NT2/D1 (cell line): Measurements from ENCODE around the gene CTPS2.
A peak's percentile ranks its signal among the peaks of the same experiment; 100 is the strongest.
"Not testable (repeated sequence)": the region's sequence is repeated elsewhere in the genome, so short reads cannot be mapped to it uniquely, and the experiment has no call there.

Experiments
- DNase-seq: peaks from one replicate; pipeline ENCODE4 v3.0.0-alpha.2; 2011; ENCODE audit warnings: low read depth, low spot score
- H3K27me3 ChIP-seq: 2 replicates; pipeline ENCODE4 v1.6.0; 2011; ENCODE audit warnings: mild to moderate bottlenecking; ENCODE audit not compliant: insufficient read length, insufficient read depth
- H3K36me3 ChIP-seq: 2 replicates; pipeline ENCODE4 v1.6.1; 2011; ENCODE audit warnings: mild to moderate bottlenecking, low read length, mixed read lengths; ENCODE audit not compliant: insufficient read depth, insufficient read length
- H3K4me1 ChIP-seq: 2 replicates; pipeline ENCODE4 v1.5.1; 2011; ENCODE audit not compliant: insufficient read depth, insufficient read length
- H3K4me3 ChIP-seq: 2 replicates; pipeline ENCODE4 v1.5.1; 2011; ENCODE audit warnings: low read depth; ENCODE audit not compliant: insufficient read length
- H3K9ac ChIP-seq: 2 replicates; pipeline ENCODE4 v1.6.0; 2011; ENCODE audit warnings: low read depth; ENCODE audit not compliant: insufficient read length
- H3K9me3 ChIP-seq: 2 replicates; pipeline ENCODE4 v1.5.1; 2011; ENCODE audit warnings: mild to moderate bottlenecking, low read length; ENCODE audit not compliant: insufficient read depth
- SUZ12 ChIP-seq: IDR thresholded peaks from 2 replicates; pipeline ENCODE4 v1.6.1; 2011; ENCODE audit not compliant: insufficient read length, insufficient read depth; ENCODE audit errors: extremely low read depth
- YY1 ChIP-seq: IDR thresholded peaks from 2 replicates; pipeline ENCODE4 v1.6.1; 2011; ENCODE audit not compliant: insufficient read length, insufficient read depth
- ZNF274 ChIP-seq: IDR thresholded peaks from 2 replicates; pipeline ENCODE4 v1.6.1; 2011; ENCODE audit warnings: mild to moderate bottlenecking, low read depth, low read length

CTPS2 gene

GRCh38 chrX:16587836-16588235 is 124.6 kb downstream of the CTPS2 start:
- Histone ChIP-seq H3K4me1 (peaks cover 6% of the 10 kb centered on the region), H3K36me3 (peaks cover 8% of the 10 kb centered on the region), H3K9me3 (peaks cover under 1% of the 10 kb centered on the region; the same call in 1 of the 2 replicates), H3K27me3 (no peaks in the 10 kb centered on the region), H3K4me3 (no peak overlapping the region), H3K9ac (no peak overlapping the region)
- TF ChIP-seq SUZ12: no peak
- TF ChIP-seq ZNF274: no peak
- no peak for TF ChIP-seq YY1
- no peak for DNase-seq

DNA sequence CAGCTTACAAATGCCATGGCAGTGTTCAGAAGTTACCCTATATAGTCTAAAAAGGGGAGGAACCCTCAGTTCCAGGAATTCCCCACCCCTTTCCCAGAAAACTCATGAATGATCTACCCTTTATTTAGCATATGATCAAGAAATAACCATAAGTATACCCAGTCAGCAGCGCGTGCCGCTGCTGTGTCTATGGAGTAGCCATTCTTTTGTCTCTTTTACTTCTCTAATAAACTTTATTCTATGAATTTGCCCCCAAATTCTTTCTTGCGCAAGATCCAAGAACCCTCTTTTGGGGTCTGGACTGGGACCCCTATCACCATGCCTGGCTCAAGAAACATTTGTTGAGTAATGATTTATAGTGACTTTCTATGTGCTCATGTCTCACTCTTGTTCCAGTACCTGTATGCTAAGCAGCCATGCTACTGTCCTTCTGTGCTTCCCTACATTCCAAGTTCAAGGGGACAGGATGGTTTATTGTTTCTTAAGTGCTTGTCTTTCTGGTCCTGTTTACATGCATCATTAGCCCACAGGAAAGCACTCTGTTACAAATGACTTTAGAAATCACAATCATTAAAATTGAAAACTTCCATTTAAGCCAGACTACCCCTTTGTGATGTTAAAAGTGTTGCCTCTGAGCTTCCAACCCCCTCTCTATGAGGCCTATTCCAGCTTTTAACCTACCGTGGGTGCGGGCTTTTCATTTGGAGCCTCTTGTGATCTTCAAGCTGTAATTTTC is 125.9 kb downstream of the CTPS2 start:
- H3K27me3 ChIP-seq: no peaks in the 10 kb centered on the region
- peaks cover 6% of the 10 kb centered on the region for H3K4me1 ChIP-seq
- H3K9me3 ChIP-seq: peaks cover 14% of the 10 kb centered on the region
- no peak overlapping the region for H3K4me3 ChIP-seq
- no peak for TF ChIP-seq YY1
- no peak for TF ChIP-seq ZNF274
- TF ChIP-seq SUZ12: no peak
- peak; percentile 68 for DNase-seq
- no peak overlapping the region for H3K9ac ChIP-seq
- peaks cover 2% of the 10 kb centered on the region for H3K36me3 ChIP-seq

GRCh38 chrX:16585486-16586376 is 126.7 kb downstream of the CTPS2 start:
- Histone ChIP-seq H3K36me3 (peaks cover 2% of the 10 kb centered on the region), H3K4me1 (peaks cover 6% of the 10 kb centered on the region), H3K9me3 (peaks cover 21% of the 10 kb centered on the region), H3K27me3 (no peaks in the 10 kb centered on the region), H3K4me3 (no peak overlapping the region), H3K9ac (no peak overlapping the region)
- DNase-seq: no peak
- TF ChIP-seq YY1 (no peak), SUZ12 (no peak), ZNF274 (no peak)

DNA sequence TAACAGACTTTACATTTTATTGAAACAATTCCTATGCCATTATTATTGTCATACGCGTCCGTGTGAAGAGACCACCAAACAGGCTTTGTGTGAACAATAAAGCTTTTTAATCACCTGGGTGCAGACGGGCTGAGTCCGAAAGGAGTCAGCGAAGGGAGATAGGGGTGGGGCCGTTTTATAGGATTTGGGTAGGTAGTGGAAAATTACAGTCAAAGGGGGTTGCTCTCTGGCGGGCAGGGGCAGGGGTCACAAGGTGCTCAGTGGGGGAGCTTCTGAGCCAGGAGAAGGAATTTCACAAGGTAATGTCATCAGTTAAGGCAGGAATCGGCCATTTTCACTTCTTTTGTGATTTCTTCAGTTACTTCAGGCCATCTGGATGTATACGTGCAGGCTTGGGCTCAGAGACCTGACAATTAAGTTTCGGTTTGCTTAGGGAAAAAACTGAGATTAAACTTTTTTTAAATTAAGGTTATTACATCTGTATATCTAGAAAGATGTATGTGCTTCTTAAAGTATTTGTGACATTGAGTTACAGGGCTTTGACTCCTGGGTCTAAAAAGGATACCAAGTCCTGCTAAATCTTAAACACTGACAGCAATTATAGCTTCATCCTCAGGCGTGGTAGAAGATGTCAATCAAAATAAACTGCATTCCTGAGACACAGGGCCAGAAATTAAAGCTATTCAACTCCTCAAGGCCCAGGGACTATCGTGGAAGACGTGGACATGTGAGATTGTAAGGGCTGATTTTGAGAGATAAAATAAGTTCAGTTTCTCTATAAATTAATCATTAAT is 132.3 kb downstream of the CTPS2 start:
- H3K27me3 ChIP-seq, H3K9ac ChIP-seq, DNase-seq, H3K36me3 ChIP-seq, H3K4me3 ChIP-seq, H3K4me1 ChIP-seq: not testable (repeated sequence)
- peaks cover 24% of the 10 kb centered on the region for H3K9me3 ChIP-seq

GRCh38 chrX:16579517-16579916 is 133.0 kb downstream of the CTPS2 start:
- TF ChIP-seq YY1 (no peak), ZNF274 (no peak), SUZ12 (no peak)
- no peaks in the 10 kb centered on the region for H3K36me3 ChIP-seq
- DNase-seq: no peak
- H3K4me3 ChIP-seq: no peak overlapping the region
- peaks cover 30% of the 10 kb centered on the region for H3K9me3 ChIP-seq
- H3K9ac ChIP-seq: no peak overlapping the region
- H3K27me3 ChIP-seq: no peaks in the 10 kb centered on the region
- H3K4me1 ChIP-seq: no peaks in the 10 kb centered on the region

GRCh38 chrX:16578218-16578617 is 134.3 kb downstream of the CTPS2 start:
- Histone ChIP-seq H3K4me3 (no peak overlapping the region), H3K36me3 (no peaks in the 10 kb centered on the region), H3K27me3 (no peaks in the 10 kb centered on the region), H3K9me3 (peaks cover 30% of the 10 kb centered on the region), H3K4me1 (no peaks in the 10 kb centered on the region), H3K9ac (no peak overlapping the region)
- DNase-seq: no peak
- TF ChIP-seq SUZ12 (no peak), YY1 (no peak), ZNF274 (no peak)

DNA sequence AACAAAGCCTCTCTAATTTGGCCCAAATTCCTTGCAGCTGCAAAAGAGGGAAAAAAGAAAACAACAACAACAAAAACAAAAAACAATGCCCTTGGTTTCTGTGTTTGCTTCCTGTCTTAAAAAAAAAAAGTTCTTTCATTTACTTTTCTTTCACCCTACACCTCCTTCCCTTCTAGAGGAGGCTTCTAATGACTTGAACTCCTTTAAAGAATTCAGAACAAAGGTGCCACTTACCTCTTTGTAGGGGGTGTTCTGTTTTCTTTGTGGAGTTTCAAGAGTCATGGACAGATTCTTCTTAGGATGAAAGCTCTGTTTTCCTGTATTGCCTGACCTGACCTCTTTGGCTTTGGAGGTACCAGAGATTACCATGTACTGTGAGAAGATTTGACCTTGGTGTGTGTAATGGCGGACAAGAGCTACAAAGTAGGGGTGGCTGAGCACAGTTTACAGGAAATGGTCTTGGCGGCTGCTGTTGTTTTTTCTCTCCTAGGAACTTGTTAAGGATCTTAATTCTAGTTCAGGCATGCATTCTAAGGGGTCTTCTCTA is 134.9 kb downstream of the CTPS2 start:
- H3K4me1 ChIP-seq: no peaks in the 10 kb centered on the region
- DNase-seq: peak; percentile 47
- peaks cover 27% of the 10 kb centered on the region for H3K9me3 ChIP-seq
- no peak overlapping the region for H3K4me3 ChIP-seq
- no peak overlapping the region for H3K9ac ChIP-seq
- no peak for TF ChIP-seq ZNF274
- TF ChIP-seq SUZ12: no peak
- TF ChIP-seq YY1: no peak
- no peaks in the 10 kb centered on the region for H3K36me3 ChIP-seq
- no peaks in the 10 kb centered on the region for H3K27me3 ChIP-seq

DNA sequence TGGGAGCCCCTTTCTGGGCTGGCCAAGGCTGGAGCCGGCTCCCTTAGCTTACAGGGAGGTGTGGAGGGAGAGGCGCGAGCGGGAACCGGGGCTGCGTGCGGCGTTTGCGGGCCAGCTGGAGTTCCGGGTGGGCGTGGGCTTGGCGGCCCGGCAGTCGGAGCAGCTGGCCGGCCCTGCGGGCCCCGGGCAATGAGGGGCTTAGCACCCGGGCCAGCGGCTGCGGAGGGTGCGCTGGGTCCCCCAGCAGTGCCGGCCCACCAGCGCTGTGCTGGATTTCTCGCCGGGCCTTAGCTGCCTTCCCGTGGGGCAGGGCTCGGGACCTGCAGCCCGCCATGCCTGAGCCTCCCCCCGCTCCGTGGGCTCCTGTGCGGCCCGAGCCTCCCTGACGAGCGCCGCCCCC is 137.1 kb downstream of the CTPS2 start:
- not testable (repeated sequence) for H3K4me1 ChIP-seq, H3K9me3 ChIP-seq, DNase-seq, H3K27me3 ChIP-seq, H3K36me3 ChIP-seq, H3K4me3 ChIP-seq, H3K9ac ChIP-seq
